Activated naive CD8-positive, alpha-beta T cell (primary cell): Measurements from ENCODE around the gene PARK7.
A peak's percentile ranks its signal among the peaks of the same experiment; 100 is the strongest.

Experiments
- H3K27ac Mint-ChIP-seq: one replicate; pipeline ENCODE4 v1.8.0; 2021; ENCODE audit warnings: mixed read lengths
- H3K27me3 Mint-ChIP-seq: one replicate; pipeline ENCODE4 v1.8.0; 2021; ENCODE audit warnings: mixed read lengths
- H3K36me3 Mint-ChIP-seq: one replicate; pipeline ENCODE4 v1.8.0; 2021; ENCODE audit warnings: mixed read lengths
- H3K4me1 Mint-ChIP-seq: one replicate; pipeline ENCODE4 v1.8.0; 2021; ENCODE audit warnings: low read depth, mixed read lengths
- H3K4me3 Mint-ChIP-seq: one replicate; pipeline ENCODE4 v1.8.0; 2021; ENCODE audit warnings: mild to moderate bottlenecking, mixed read lengths
- H3K9me3 Mint-ChIP-seq: one replicate; pipeline ENCODE4 v1.8.0; 2021; ENCODE audit warnings: low read depth, mixed read lengths

PARK7 gene

GRCh38 chr1:8016210-8016894, 54.8 kb downstream of the PARK7 start:
- H3K36me3 Mint-ChIP-seq: peaks cover 2% of the 10 kb centered on the region
- H3K4me3 Mint-ChIP-seq: no peak overlapping the region
- H3K4me1 Mint-ChIP-seq: peaks cover 4% of the 10 kb centered on the region
- no peaks in the 10 kb centered on the region for H3K9me3 Mint-ChIP-seq
- peaks cover 11% of the 10 kb centered on the region for H3K27me3 Mint-ChIP-seq
- H3K27ac Mint-ChIP-seq: no peak overlapping the region

- peaks cover 4% of the 10 kb centered on the region for H3K4me1 Mint-ChIP-seq
- peaks cover 11% of the 10 kb centered on the region for H3K27me3 Mint-ChIP-seq
- no peak overlapping the region for H3K27ac Mint-ChIP-seq
- H3K9me3 Mint-ChIP-seq: no peaks in the 10 kb centered on the region
- H3K4me3 Mint-ChIP-seq: no peak overlapping the region
- H3K36me3 Mint-ChIP-seq: peaks cover 2% of the 10 kb centered on the region
These were observed 55.4 kb downstream of the PARK7 start for GRCh38 chr1:8016895-8017241.

GRCh38 chr1:8017495-8018197, 56.1 kb downstream of the PARK7 start:
- Mint-ChIP-seq H3K27me3 (peaks cover 11% of the 10 kb centered on the region), H3K36me3 (peaks cover 2% of the 10 kb centered on the region), H3K4me3 (no peak overlapping the region), H3K27ac (no peak overlapping the region), H3K4me1 (peaks cover 4% of the 10 kb centered on the region), H3K9me3 (no peaks in the 10 kb centered on the region)

GRCh38 chr1:8018492-8019228, 57.1 kb downstream of the PARK7 start:
- Mint-ChIP-seq H3K36me3 (peaks cover 2% of the 10 kb centered on the region), H3K4me1 (peaks cover 4% of the 10 kb centered on the region), H3K27me3 (peaks cover 11% of the 10 kb centered on the region), H3K9me3 (no peaks in the 10 kb centered on the region), H3K4me3 (no peak overlapping the region), H3K27ac (no peak overlapping the region)

- Mint-ChIP-seq H3K27me3 (peaks cover 11% of the 10 kb centered on the region), H3K9me3 (no peaks in the 10 kb centered on the region), H3K27ac (no peak overlapping the region), H3K4me3 (no peak overlapping the region), H3K4me1 (peaks cover 4% of the 10 kb centered on the region), H3K36me3 (peaks cover 2% of the 10 kb centered on the region)
These were observed 57.7 kb downstream of the PARK7 start for GRCh38 chr1:8019229-8019620.

GRCh38 chr1:8020032-8020431, 58.5 kb downstream of the PARK7 start:
- Mint-ChIP-seq H3K36me3 (peaks cover 2% of the 10 kb centered on the region), H3K27ac (no peak overlapping the region), H3K9me3 (no peaks in the 10 kb centered on the region), H3K4me1 (peaks cover 3% of the 10 kb centered on the region), H3K27me3 (peaks cover 16% of the 10 kb centered on the region), H3K4me3 (no peak overlapping the region)

GRCh38 chr1:8021676-8022266, 60.3 kb downstream of the PARK7 start:
- no peaks in the 10 kb centered on the region for H3K9me3 Mint-ChIP-seq
- H3K27me3 Mint-ChIP-seq: peaks cover 16% of the 10 kb centered on the region
- H3K4me3 Mint-ChIP-seq: no peak overlapping the region
- H3K27ac Mint-ChIP-seq: no peak overlapping the region
- peaks cover 2% of the 10 kb centered on the region for H3K36me3 Mint-ChIP-seq
- H3K4me1 Mint-ChIP-seq: peaks cover 8% of the 10 kb centered on the region

GRCh38 chr1:8022395-8023286, 61.1 kb downstream of the PARK7 start:
- Mint-ChIP-seq H3K27me3 (peaks cover 18% of the 10 kb centered on the region), H3K4me3 (no peak overlapping the region), H3K4me1 (peaks cover 10% of the 10 kb centered on the region), H3K27ac (no peak overlapping the region), H3K36me3 (peaks cover 2% of the 10 kb centered on the region), H3K9me3 (no peaks in the 10 kb centered on the region)

GRCh38 chr1:8023287-8023994, 61.9 kb downstream of the PARK7 start:
- no peak overlapping the region for H3K27ac Mint-ChIP-seq
- H3K27me3 Mint-ChIP-seq: peaks cover 16% of the 10 kb centered on the region
- H3K36me3 Mint-ChIP-seq: no peaks in the 10 kb centered on the region
- peaks cover 10% of the 10 kb centered on the region for H3K4me1 Mint-ChIP-seq
- H3K4me3 Mint-ChIP-seq: no peak overlapping the region
- no peaks in the 10 kb centered on the region for H3K9me3 Mint-ChIP-seq

GRCh38 chr1:8023995-8024313, 62.4 kb downstream of the PARK7 start:
- Mint-ChIP-seq H3K36me3 (no peaks in the 10 kb centered on the region), H3K4me1 (peaks cover 10% of the 10 kb centered on the region), H3K9me3 (no peaks in the 10 kb centered on the region), H3K4me3 (no peak overlapping the region), H3K27me3 (peaks cover 14% of the 10 kb centered on the region), H3K27ac (no peak overlapping the region)

GRCh38 chr1:8024329-8024728, 62.8 kb downstream of the PARK7 start:
- Mint-ChIP-seq H3K27me3 (peaks cover 13% of the 10 kb centered on the region), H3K27ac (no peak overlapping the region)

GRCh38 chr1:8025061-8025670, 63.7 kb downstream of the PARK7 start:
- Mint-ChIP-seq H3K27me3 (peaks cover 13% of the 10 kb centered on the region), H3K4me1 (peaks cover 10% of the 10 kb centered on the region), H3K9me3 (no peaks in the 10 kb centered on the region), H3K27ac (peak overlapping the region; percentile 34), H3K4me3 (peak overlapping the region; percentile 91), H3K36me3 (no peaks in the 10 kb centered on the region)

More at GRCh38 chr1:8024329-8024728, 62.8 kb downstream of the PARK7 start:
- no peaks in the 10 kb centered on the region for H3K9me3 Mint-ChIP-seq
- H3K36me3 Mint-ChIP-seq: no peaks in the 10 kb centered on the region
- peaks cover 10% of the 10 kb centered on the region for H3K4me1 Mint-ChIP-seq
- no peak overlapping the region for H3K4me3 Mint-ChIP-seq

- peaks cover 13% of the 10 kb centered on the region for H3K27me3 Mint-ChIP-seq
- no peaks in the 10 kb centered on the region for H3K9me3 Mint-ChIP-seq
- peak overlapping the region; percentile 91 for H3K4me3 Mint-ChIP-seq
- no peak overlapping the region for H3K27ac Mint-ChIP-seq
- H3K36me3 Mint-ChIP-seq: no peaks in the 10 kb centered on the region
- H3K4me1 Mint-ChIP-seq: peaks cover 10% of the 10 kb centered on the region
These were observed 64.2 kb downstream of the PARK7 start for GRCh38 chr1:8025671-8026144.
